Duodenal mucosa (tissue), 2 donors: ENCODE measurements around the gene PLEKHA1.

Experiments
- H3K27ac ChIP-seq: one replicate; pipeline ENCODE4 v1.7.0; 2013; ENCODE audit warnings: low read depth, low read length
- H3K27me3 ChIP-seq, 2 donors: one replicate each; pipeline ENCODE4 v1.7.0; 2013; ENCODE audit warnings: low read length in 2 of 2, control low read depth in 1 of 2; ENCODE audit not compliant: insufficient read depth in 2 of 2, control insufficient read depth in 1 of 2
- H3K36me3 ChIP-seq, 2 donors: one replicate each; pipeline ENCODE4 v1.7.0; 2013; ENCODE audit warnings: low read length in 2 of 2, control low read depth in 1 of 2; ENCODE audit not compliant: insufficient read depth in 2 of 2, control insufficient read depth in 1 of 2
- H3K4me1 ChIP-seq, 2 donors: one replicate each; pipeline ENCODE4 v1.7.0; 2013; ENCODE audit warnings: low read length in 2 of 2, control low read depth in 1 of 2; ENCODE audit not compliant: insufficient read depth in 2 of 2, control insufficient read depth in 1 of 2
- H3K4me3 ChIP-seq, 2 donors: one replicate each; pipeline ENCODE4 v1.7.0; 2013; ENCODE audit warnings: low read length in 2 of 2, low read depth in 1 of 2
- H3K9ac ChIP-seq, 2 donors: one replicate each; pipeline ENCODE4 v1.7.0; 2013; ENCODE audit warnings: low read length in 2 of 2, low read depth in 1 of 2
- H3K9me3 ChIP-seq, 2 donors: one replicate each; pipeline ENCODE4 v1.7.0; 2013; ENCODE audit warnings: low read length in 2 of 2, control low read depth in 1 of 2; ENCODE audit not compliant: control insufficient read depth in 1 of 2

Gene PLEKHA1

DNA sequence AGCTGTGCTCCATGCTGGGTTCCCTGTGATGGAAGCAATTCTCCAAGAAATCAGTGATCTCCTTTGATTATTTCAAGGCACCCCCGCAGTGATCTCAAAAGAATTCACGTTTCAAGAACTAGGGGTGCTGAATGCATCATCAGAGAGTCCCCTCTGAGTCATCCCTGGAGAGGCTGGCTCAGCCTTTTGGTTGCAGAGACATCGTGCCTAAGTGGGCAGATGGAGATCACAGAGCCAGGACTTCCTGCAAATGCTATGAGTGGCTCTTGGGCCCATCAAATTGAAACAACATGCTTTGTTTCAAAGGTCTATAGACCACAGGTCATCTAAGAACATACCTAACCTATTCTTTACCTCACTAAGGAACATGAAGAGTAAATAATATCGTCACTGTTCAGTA is 41.5 kb upstream of the PLEKHA1 start:
- Histone ChIP-seq H3K9me3 (no peaks in the 10 kb centered on the region), H3K27me3 (peaks cover 0 to 3% of the 10 kb centered on the region in 2 donors), H3K4me1 (peaks cover 0 to 7% of the 10 kb centered on the region in 2 donors), H3K27ac (no peak overlapping the region), H3K4me3 (no peak overlapping the region), H3K9ac (no peak overlapping the region), H3K36me3 (no peaks in the 10 kb centered on the region)

DNA sequence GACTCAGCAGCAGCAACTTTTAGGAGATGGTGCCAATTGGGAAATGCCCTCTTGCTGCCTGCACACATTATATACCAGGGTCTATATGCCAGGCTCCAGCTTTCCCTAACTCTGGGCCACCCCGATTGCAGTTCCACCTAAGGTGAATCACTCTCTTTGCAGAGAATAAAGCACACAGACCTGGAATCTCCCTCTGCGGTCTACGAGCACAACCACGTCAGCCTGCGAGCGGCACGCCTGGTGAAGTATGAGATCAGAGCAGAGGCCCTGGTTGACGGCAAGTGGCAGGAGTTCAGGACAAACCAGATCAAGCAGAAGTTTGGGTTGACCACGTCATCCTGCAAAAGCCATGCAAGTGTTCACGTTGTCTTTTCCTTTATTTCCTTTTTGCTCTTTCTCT is 38.2 kb upstream of the PLEKHA1 start:
- Histone ChIP-seq H3K4me3 (no peak overlapping the region), H3K4me1 (peaks cover 0 to 14% of the 10 kb centered on the region in 2 donors), H3K9ac (no peak overlapping the region), H3K36me3 (no peaks in the 10 kb centered on the region), H3K9me3 (no peaks in the 10 kb centered on the region), H3K27me3 (peaks cover 0 to 3% of the 10 kb centered on the region in 2 donors), H3K27ac (no peak overlapping the region)

DNA sequence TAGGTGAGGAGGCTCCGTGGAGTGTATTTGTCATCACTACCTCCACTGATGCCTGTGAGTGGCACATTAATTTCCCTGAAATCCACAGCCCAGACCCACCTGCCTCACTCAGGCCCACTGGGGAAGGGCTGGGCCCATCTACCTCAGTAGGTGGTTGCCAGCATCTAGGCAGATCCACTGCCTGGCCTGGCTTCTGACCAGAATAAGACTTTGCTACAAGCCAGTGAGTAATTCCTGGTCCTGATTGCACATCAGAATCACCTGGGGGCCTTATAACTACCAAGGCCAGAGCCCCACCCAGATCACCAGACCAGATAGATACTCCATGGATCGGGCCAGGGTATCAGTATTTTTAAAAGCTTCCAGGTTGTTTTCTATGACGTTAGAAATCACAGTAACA is 37.5 kb upstream of the PLEKHA1 start:
- Histone ChIP-seq H3K4me3 (no peak overlapping the region), H3K27ac (no peak overlapping the region), H3K4me1 (peaks cover 0 to 7% of the 10 kb centered on the region in 2 donors), H3K9ac (no peak overlapping the region), H3K27me3 (peaks cover 0 to 3% of the 10 kb centered on the region in 2 donors), H3K9me3 (no peaks in the 10 kb centered on the region), H3K36me3 (no peaks in the 10 kb centered on the region)

DNA sequence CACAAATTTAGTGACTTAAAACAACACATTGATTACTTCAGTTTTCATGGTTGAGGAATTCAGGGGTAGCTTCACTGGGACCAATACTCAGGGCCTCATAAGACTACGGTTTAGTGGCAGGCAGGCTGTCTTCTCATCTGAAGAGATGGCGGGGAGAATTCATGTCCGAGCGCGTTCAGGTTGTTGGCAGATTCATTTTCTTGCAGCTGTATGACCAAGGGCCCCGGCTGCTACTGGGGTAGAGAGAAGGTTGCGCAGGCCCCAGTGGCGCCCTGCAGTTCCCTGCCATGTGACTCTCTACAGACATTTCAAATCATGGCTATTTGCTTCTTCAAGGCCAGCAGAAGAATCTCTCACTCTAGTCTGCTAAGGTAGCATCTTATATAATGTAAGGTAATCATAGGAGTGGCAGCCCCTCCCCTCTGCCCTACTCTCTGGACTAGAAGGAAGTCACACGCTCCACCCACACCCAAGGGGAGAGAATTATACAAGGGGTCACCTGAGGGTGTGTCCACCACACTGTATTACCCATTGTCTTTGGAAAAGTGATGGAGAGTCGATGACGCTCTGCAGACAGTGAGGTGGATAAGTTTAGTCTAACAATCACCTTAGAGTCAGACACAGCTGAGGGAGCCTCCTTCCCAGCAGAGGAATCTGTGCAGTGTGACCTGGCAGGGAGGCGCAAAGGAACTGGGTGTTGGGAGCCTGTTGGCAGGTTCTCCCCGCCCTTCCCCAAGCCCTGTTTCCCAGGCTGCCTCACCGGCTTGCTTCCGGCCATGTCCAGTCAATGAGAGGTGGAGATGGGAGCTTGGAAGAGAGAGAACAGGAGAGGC is 35.7 kb upstream of the PLEKHA1 start:
- H3K4me3 ChIP-seq = no peak overlapping the region
- no peak overlapping the region for H3K9ac ChIP-seq
- no peak overlapping the region for H3K27ac ChIP-seq
- no peaks in the 10 kb centered on the region for H3K9me3 ChIP-seq
- no peaks in the 10 kb centered on the region for H3K36me3 ChIP-seq
- H3K4me1 ChIP-seq = peaks cover 0 to 6% of the 10 kb centered on the region in 2 donors
- H3K27me3 ChIP-seq = no peaks in the 10 kb centered on the region

DNA sequence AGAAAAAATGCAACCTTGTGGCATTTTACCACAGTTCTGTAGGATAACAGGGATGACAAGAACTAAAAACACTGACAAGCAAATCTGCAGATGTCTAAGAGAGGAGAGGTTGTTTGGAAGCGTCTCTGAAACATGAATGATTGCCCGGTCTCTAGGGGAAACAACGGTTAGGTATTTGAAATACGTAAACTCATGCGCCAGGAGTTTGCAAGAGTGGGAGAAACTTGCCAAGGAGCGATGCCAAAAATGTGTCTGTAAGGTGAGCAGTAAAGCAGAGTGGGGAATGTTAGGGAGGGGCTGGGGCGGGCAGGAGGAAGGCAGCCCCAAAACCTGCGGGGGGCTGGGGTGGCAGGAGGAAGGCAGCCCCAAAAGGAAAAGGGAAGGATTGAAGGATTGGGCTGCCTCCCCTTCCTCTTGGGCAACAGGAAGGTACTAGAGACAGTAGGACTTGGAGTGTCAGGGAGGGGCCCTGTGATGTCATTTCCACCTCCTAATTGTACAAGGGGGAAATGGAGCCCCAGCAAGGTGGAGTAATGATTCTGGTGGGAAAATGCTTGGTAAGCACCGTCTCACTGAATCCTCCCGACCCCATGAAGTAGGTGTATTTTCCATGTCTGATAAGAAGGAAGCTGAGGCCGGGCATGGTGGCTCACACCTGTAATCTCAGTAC is 33.2 kb upstream of the PLEKHA1 start:
- Histone ChIP-seq H3K27ac (no peak overlapping the region), H3K9ac (no peak overlapping the region), H3K4me3 (no peak overlapping the region), H3K9me3 (no peaks in the 10 kb centered on the region), H3K4me1 (peaks cover 5 to 11% of the 10 kb centered on the region in 2 donors), H3K27me3 (no peaks in the 10 kb centered on the region), H3K36me3 (no peaks in the 10 kb centered on the region)

DNA sequence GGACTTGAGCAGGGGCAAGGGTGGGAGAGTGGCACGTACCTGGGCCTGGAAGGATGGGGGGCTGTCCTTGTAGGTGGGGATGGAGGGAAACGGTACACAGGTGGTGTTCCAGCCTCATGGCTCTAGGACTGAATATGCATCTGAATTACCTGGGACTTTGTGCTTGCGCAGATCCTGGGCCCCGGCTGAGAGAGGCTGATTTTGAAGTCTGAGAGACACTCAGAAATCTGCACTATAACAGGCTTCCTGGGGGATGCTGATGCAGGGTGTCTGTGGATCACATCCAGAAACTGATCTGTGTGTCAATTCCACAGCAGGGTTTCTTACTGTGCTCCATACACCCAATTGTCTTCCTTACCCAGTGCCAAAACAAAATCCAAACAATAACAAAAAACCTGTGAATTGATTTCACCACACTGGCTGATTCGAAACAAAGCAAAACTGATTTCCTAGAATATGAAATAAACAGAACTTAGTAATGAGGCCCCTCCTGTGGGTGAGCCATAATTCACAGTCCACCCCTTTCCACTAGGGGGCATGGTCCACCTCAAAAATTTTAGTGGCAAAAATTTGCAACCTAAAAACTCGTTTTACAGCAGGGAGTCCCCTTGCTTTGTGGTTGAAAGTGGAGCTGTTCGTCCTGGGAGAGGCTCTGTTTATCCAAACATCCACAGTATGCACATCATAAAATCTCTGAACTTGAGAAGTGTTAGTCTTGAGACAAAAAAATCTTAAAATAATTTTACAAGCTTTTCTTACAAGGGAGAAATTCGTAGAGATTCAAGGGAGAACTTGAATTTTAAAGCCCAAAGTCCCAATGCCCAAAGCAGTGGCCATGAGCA is 32.0 kb upstream of the PLEKHA1 start:
- peaks cover 8 to 11% of the 10 kb centered on the region in 2 donors for H3K4me1 ChIP-seq
- H3K9ac ChIP-seq = no peak overlapping the region
- H3K27me3 ChIP-seq = no peaks in the 10 kb centered on the region
- no peaks in the 10 kb centered on the region for H3K9me3 ChIP-seq
- H3K36me3 ChIP-seq = no peaks in the 10 kb centered on the region
- H3K4me3 ChIP-seq = no peak overlapping the region
- H3K27ac ChIP-seq = no peak overlapping the region

DNA sequence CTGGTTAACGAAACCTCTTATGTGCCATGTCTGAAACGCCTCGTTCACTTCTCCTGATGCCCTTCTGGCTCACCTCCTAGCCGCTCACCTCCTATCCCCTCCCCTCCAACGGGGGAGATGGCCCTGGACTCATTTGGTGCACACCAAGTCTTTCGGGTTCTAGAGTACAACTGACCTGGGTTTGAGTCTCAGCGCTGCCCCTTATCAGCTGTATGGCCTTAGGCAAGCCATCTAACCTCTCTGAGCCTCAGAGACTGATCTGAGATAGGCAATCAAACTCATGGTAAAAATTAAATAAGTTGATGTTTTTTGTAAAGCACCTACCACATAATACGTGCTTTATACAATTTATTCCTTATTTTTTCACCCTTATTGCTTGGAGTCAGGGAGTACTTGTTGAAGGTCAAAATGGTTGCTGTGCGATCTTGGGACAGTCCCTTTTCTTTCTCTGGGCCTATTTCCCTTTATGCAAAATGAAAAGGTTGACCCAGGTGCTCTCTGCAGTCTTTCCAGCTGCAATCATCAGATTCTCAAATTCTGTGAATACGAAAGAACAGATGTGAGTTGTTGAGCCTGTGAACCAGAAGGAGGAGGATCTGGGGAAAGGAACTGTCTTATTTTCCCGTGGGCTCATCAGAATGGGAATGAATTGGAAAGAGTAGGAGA is 31.2 kb upstream of the PLEKHA1 start:
- Histone ChIP-seq H3K9me3 (no peaks in the 10 kb centered on the region), H3K36me3 (no peaks in the 10 kb centered on the region), H3K27ac (no peak overlapping the region), H3K4me3 (no peak overlapping the region), H3K4me1 (peaks cover 13 to 14% of the 10 kb centered on the region in 2 donors), H3K9ac (no peak overlapping the region), H3K27me3 (no peaks in the 10 kb centered on the region)

DNA sequence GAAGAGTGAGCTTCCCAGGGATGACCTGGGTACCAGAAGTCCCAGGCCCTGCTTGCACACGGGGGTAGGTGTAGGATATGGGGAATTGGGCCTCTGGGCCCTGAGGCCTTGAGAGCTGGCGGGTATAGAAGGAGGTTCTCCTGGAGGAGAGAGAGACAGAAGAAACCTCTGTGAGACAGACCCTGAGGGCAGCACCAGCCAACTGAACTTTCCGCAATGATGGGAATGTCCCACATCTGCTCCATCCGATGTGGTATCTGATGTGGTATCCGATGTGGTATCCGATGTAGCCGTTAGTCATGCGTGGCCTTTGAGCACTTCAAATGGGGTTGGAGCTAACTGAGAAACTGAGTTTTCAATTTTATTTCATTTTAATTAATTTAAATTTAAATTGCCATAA is 30.6 kb upstream of the PLEKHA1 start:
- no peak overlapping the region for H3K27ac ChIP-seq
- no peak overlapping the region for H3K4me3 ChIP-seq
- H3K9ac ChIP-seq = no peak overlapping the region

DNA sequence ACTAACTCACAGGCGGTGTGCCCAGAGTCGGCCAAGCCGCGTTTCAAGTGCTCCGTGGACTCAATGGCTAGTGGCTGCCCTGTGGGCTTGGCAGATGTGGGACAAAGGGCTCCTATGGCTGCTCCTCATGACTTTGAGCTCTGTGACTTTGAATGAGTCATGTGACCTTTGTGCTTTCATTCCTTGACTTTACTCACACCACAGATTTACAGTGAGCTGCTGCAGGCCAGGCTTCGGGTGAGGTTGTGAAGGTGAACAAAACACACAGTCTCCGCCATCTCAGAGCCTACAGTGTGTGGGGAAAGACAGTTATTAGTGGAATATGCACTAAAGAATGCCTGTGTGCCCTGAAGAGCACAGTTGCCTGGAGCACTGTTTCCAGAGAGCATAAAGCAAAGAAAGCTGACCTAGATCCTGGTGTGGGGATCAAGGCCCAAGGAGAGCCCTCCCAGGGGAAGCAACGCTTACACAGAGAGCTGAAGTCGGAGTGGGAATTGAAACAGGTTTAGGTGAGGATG is 29.7 kb upstream of the PLEKHA1 start:
- H3K27me3 ChIP-seq = no peaks in the 10 kb centered on the region
- no peak overlapping the region for H3K4me3 ChIP-seq
- no peak overlapping the region for H3K27ac ChIP-seq
- H3K4me1 ChIP-seq = peaks cover 17 to 25% of the 10 kb centered on the region in 2 donors
- no peak overlapping the region for H3K9ac ChIP-seq
- no peaks in the 10 kb centered on the region for H3K9me3 ChIP-seq
- no peaks in the 10 kb centered on the region for H3K36me3 ChIP-seq

More for the DNA sequence above, 30.6 kb upstream of the PLEKHA1 start:
- no peaks in the 10 kb centered on the region for H3K9me3 ChIP-seq
- no peaks in the 10 kb centered on the region for H3K27me3 ChIP-seq
- no peaks in the 10 kb centered on the region for H3K36me3 ChIP-seq
- peaks cover 13 to 16% of the 10 kb centered on the region in 2 donors for H3K4me1 ChIP-seq
